Kasumi-1 (cell line): ENCODE data around the gene PALLD.

Experiments used
- DNase-seq, 2 experiments: peaks; one replicate each; lab custom pipeline; 2025; lab: John Stamatoyannopoulos, UW

The PALLD gene

DNA sequence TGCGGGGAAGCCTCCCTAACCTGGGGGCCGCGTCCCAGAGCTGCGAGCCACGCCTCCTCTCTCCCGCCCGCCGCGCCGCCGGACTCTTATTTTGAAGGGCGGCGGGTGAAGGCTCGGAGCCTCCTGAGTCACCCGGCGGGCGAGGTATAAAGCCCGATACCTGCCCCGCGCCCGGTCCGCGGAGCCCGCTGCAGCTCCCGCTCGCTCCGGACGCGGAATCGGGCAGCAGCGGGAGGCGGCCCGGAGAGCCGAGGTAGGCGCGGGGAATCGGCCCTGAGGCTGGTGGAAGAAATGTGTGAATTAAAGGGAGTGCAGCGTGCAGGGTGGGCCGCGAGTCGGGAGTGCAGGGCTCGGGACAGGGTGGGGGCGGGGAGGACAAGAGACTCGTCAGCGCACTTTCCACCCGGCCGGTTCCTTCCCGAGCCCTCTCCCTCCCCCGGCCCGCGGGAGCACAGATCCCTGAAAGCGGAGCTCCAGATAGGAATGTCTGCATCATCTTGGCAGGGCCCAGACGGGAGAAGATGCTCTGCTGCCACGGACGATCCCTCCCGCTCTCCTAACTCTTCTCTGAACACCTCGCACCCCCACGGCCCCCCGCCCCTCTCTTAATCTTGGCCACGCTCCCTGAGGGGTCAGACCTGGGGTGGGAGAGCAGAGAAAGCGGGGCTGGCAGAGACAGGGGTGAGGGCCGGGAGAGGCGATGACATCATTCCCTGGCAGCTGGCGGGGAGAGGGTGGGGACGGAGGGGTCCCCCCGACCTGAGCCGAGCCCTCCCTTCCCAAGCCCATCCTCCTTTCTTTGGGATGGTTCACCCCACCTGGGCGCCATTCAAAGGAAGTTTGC is 335.3 kb downstream of the PALLD start:
- DNase-seq: peak; percentile 44 to 56

DNA sequence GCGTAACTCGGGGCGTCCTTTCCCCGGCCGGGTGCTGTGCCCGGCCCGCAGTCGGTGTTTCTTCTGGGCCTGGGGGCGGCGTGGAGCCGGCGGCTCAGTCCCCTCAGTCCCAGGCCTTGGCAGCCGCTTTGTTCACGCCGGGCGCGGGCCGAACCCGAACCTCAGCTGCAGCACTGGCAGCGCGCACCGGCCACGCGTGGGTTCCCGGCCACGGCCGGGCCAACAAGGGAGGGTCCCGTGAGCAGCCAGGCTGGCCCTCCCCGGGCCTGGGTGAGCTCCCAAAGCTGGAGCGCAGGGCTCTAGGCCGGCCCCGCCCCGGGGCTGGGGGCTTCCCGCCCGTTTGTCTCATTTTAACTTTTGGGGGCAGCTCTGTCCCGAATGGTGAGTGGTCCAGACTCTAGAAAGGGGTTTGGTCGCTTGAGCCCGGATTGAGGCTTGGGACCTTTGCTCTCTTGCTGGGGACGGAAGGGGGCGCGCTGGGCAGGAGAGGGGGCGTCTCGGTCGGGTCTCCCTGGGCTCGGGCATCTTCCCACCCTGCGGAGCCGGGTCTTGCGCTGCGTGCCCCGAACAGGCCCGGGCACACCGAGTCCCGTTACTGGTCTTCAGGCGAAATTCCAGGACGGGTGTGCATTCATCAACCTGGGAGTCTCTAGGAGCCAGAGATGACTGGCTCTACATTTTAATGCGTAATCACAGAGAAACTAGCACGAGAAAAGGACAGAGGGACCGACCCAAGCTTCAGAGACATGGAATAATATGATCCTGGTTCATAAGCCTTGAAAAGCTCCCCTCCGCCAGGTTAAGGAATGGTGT is 336.1 kb downstream of the PALLD start:
- DNase-seq: no peak

DNA sequence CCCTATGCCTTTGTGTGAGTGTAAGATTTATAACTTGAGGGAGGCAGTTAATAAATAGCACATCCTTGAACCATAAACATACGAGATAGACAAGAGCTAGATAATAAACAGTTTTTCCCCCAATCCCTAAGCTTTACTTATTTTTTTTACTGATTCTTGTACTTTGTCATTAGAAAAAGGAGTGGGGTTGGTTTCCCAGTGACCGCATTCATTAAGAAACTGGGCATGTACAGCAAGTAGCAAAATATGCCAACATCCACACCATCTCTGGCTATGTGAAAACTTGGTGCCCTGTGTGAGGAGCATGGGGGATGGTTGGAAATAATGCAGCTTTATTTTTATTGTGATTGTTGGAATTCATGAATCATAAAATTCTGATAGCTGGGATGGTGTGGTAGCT is 337.0 kb downstream of the PALLD start:
- DNase-seq: no peak

DNA sequence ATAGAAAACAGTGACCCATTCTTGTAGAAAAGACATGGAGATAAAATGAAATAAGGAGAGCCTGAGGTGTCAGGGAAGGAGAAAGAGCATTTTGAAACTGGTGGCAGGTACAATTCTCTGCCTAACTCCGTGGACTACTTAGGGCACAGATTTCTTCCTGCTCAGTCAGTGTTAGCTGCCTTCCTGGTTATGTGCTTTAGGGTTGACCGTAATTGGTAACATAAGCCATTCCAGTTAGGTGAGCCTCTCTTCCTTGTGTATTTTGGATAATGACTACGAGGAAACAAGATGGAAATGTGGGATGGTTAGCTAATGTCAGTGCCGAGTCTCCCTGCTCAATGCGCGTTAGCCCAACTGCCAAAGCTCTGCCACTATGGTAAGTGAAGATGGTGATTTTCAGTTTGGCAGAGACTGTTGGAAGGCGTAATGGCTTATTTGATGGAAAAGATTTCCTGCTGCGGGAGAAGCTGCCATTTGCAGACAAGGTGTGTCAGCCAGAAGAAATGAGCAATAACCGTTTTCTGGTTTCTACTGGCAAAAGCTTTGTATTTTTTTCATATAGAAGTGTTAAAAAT is 339.1 kb downstream of the PALLD start:
- DNase-seq: no peak

DNA sequence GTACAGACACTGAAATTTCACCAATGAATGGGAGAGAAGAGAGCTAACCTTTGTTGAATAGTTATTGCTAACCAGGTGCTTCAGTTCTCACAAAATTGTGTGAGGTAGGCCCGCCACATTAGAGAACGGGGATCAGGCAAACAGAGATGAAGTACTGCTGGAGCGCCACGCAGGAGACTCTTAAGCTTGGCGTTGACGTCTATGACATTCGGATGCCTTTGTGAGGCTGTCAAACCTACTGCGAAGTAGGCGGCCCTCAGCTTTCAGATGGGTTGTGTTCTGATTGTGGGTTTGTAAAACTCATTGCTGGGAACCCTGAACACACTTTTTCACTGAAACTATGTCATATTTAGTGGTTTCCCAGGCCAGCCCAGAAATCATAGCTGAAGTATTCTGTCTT is 339.6 kb downstream of the PALLD start:
- DNase-seq: no peak

DNA sequence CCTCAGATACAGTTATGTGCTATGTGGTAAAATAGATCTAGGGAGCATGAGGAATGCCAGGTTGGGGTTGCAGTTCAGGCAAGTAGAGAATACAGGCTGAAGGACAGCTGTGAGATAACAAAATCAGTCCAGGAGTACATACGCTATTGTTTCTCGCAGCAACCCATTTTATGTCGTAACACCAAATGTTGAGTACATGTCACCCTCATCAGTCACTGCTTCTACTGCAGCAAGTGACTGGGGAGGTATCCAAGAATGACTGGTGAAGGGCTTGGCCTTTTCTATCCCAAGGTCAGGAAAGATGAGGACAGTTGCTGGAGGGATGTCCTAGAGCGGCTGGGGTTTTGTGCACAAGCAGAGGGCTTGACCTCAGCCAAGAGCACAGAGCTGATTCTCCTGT is 341.1 kb downstream of the PALLD start:
- no peak for DNase-seq

DNA sequence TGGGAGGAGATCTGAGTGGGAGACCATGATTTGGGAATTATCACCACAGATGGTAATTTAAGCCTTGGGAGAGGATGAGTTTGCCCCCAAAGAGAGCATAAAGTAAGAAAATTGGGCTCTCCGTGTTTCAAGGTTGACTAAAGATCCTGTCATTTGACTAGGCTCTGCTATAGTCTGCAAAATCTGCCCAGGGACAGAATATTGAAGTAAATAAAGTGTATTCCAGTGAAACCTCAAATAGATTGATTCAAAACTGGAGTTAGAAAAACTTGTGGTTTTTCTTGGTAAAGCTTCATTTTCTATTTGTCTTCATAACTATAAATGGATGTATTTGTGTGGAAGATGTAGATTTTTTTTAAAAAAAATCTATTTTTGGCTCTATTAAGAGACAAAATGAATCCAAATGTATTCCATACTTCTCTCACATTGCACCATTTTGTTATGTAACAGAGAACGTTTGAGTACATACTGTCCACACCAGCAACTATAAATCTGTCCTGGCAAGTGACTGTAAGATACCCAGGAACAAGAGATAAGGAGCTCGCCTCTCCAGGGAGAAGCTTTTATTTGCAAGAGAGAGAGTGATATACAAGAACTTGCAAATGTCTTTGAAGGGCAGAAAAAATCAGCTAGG is 343.0 kb downstream of the PALLD start:
- no peak for DNase-seq

DNA sequence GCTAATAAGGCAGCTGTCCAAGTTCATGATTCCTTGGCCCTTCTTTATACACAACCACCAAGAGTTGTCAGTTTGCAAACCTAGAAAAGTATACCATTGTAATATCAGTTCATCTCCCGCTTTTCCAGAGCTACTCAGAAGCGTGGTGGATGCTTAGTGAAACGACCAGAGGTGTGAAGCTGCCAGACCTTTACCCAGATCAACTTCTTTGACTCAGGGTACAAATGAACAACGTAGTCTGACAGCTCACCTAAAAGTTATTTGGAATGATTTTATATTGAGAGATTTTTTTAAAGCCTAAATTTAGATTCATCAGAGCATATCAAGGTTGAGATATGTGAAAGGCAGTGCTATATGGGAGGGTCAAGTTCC is 343.5 kb downstream of the PALLD start:
- DNase-seq: no peak

DNA sequence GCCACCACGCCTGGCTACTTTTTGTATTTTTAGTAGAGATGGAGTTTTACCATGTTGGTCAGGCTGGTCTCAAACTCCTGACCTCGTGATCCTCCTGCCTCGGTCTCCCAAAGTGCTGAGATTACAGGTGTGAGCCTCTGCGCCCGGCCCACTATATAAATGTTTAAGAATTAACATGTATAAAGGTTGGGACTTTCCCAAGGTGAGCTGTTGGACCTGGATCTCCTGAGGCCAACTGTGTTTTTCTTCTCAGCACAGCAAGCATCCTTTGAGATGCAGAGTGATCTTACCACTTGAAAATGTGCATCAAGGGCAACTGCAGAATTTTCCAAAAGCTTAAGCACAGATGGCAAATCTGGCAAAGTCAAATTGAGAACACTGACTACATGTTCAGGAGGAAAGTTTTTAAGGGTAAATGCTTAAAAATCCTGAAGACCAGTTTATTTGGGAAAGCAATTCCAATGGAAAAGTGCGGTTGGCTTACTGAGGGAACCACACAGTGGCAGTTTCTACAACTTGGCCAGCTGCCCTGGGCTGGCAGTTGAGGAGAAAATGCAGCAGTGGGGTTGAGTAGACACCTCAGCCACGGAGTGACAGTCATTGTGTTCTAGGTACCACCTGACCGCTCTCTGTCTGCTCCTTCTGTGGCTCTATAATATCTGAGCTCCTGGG is 344.3 kb downstream of the PALLD start:
- DNase-seq: no peak

DNA sequence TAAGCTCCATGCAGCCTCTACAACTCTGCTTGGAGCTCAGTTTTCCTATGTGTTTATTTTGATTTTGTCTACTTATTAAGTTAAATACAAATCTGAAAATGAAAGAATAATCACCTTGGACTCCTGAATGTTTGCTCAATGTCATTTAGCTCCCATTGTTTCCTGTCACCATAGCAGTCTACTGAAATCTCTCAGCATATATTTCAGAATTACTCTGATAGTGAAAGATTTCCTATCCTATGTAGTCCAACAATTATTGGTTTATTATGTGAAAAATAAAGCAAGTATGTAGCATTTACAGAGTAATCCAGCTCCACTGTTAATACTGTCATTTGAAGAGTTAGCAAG is 344.8 kb downstream of the PALLD start:
- DNase-seq: no peak

DNA sequence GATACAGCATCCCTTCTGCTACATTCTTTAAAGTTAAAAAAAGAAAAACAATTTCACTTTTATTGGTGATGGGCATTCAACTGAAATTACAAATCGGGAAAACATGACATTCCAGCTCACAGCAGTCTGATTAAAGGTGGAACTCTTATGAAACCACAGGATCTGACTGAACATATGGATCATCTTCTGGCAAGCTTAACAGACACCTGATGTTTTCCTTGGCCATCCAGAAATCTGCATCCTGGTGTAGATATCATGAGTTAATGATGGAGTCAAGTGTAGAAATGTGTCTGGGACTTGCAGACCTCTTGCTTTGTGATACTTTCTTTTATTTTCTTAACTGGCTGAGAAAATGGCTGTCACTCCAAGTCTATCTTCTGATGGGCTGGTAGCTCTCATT is 345.3 kb downstream of the PALLD start:
- no peak for DNase-seq

DNA sequence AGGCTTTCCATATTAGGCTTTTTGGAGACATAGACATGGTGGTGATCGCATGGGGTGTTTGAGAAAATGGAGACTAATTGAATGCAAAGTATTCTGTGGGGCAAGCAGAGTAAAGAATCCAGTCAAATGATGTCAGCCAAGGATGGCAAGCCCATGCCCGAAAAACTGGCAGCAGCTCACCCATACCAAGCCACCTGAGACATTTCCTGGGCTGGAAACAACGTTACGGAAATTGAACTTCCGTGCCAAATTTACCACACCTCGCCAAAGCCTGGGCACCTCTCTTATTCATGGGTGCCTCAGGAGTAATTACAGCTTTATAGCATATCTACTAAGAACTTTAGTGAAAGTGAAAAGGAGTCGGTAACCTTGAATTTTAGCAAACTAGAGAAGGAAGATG is 346.8 kb downstream of the PALLD start:
- DNase-seq: no peak

DNA sequence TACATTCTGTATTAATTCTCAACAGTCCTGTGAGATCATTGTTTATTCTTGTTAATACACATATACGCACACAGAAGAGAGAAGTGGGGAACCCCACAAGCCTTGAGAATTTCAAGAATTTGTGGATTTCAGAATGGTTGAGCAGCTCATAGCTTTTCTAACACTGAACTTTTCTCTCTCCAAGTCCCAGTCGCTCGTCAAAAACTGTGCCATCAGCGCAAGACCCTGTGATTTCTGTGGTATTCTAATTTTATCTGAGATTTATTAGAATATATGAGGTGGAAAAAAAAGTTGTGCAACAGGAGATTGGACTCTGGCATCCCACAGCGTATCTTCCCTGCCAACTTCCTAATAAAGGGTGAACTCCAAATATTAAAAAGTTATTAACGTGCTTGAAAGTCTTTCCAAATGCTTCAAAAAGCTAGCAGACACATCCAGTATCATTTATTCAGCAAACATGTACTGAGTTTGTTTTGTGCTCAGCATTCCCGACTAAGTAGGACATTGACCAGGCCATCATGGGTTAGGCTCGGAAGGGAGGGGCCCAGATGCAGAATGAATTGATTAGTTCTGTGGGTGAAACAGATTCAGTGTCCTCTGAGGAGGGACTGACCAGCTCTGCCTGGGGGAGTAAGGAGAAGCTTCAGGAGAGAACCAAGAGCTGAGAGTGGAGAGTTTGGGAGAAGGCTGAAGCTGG is 347.6 kb downstream of the PALLD start:
- DNase-seq: no peak

DNA sequence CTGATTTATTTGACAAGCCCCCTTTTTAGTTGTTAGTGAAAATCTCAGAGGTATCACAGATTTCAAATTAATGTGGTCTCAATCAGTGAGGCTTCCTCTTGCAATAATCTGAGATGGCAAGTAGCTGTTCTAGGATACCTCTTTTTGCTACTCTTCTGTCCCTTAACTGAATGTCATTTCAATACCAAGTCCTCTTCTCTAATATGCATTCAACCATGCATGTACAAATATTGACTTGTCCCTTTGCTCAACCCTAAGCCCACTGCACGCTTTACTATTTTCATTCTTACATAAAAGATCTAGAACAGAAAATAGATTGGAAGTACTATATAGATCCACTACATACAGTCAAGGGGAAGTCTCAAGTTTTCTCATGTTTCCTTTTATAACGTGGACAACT is 349.0 kb downstream of the PALLD start:
- DNase-seq: no peak

DNA sequence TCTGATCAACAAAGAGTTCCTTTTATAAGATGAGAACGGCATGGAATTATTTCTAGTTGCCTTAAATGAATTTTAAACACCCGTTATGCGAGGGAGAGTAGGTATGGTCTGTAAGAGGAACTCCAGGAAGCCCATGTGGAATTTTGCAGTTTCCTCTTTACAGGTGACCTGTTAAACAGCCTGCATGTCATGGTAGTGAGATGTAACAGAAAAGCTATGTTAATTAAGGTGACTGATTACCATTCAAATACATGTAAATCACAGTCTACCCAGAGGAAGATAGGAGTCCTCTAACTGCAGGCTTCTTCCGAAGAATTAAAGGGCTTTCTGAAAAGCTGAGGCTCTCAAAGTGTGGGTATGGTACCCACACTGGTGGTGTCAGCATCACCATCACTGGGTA is 349.6 kb downstream of the PALLD start:
- no peak for DNase-seq

DNA sequence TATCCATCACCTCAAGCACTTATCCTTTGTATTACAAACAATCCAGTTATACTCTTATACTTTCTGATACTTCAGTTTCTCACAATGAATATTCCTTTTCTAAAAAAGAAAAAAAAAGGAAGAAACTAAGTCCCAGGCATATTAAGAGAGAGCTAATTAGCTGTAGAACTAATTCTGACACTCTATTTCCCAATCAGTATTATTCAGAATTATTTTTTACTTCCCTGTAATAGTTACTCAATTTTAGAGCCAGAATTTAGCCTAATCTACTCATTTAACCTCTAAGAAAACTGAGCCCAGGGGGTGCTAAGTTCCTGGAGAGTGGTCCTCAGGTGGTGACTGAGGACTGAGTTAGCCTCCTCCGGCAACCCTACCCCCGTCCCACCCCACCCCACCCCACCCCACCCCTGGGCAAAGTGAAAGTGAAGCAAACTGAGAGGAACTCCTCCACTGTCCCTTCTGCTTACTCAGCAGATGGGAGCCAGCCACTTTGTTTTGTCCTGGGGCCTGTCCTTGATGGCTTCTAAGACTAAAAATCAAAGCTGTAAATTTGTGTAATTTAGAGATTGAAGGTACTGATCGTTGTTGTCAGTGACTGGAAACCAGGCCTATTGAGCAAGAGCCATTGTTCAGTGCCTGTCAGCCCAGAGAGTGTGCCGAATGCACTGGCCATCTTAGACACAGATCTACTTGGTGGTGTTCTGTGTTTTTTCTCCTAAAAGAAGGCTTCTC is 351.1 kb downstream of the PALLD start:
- DNase-seq: no peak

DNA sequence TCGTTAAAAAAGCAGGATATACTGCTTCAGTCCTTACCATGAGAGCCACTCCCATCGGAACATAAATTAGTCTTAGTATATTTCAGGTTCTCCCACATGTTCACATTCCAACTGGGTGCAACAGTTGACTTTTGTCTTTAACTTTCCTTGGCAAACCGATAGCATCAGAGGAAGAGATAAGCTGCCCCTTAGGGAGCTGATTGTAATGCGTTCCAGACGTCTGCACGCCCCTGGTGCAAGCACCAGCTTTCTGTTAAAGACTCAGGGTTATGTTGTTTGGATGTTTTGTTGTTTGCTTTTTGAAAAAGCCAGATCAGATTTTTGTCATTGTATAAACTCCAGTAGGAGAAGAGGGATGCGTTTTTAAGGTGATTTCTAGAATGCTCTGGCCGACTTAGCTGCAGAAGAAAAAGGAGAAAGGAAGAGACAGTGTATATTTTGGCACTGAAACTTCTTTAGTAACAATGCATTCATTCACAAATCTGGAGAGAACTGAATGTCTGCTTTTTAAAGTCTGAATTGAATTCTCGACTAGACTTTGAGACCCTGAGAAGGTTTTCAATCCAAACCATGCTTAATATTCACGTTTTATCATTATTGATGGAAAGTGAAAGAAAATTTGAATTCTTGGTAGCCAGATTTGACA is 352.3 kb downstream of the PALLD start:
- DNase-seq: no peak

DNA sequence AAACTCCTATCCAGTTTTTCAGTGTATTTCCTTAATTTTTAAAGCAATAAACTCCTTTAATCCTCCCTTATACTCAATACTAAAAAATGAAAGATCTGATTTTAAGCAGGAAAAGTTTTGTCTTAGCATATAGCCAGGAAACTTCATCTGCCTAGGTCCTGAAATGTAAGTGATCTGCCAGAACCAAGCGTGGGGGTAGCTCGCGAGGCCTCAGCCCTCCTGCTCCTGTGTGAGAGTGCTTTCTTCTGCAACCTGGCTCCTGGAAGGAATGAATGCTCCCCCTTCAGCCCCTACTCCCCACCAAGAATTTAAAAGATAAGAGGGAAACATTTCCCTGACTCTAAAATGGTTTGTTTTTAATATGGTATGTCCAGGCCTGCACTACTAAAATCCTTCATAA is 353.1 kb downstream of the PALLD start:
- no peak for DNase-seq

DNA sequence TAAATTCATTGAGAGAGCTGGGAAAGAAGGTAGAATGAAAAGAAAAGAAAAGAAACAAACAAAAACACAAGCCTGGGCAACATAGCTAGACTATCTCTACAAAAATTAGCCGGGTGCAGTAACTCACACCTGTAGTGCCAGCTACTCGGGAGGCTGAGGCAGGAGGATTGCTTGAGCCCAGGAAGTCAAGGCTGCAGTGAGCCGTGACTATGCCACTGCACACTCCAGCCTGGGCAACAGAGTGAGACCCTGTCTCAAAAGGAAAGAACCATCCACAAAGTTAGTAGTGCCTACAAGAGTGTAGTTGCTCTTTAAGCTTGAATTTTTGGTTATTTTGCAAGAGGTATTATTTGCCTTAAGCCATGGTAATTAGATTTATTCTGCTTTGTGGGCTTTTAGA is 355.5 kb downstream of the PALLD start:
- DNase-seq: no peak

DNA sequence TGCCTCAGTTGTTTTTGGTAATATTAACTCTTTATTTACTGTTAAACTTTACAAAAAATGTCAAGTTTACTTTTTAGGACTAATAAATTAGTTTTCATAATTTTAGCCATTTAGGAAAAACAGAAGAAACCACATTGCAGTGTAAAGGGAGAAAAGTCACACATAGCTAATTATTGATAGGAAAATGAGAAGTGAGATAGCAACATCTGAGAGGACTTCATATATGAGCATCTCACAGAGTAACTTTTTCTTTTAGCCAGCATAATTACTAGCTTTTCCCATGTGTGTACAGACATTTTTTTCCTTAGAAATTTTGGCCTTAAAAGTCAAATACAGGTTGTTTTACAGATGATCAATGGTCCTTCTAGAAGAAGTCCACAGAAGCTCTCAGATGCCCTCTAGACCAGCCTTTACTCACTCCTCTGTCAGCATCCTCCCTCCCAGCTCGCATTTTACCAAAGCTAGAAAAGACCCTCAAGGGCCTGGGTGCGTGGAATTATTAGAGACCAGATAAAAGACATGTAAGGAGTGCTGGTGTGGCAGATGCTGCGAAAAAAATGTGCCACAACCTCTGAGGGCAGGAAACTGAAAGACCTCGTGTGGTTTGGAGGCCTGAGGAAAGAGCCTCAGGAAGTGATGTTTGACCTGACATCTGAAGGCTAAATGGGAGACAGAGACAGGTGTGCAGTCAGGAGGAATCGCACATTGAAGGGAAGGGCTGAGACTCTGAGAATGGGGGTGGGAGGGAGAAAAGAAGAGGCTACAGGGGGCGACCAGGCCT is 356.3 kb downstream of the PALLD start:
- DNase-seq: no peak
